Keratinocyte (primary cell): ENCODE results near the gene TRPM3. TPM values are rescaled to one million over a fixed set of nuclear protein-coding genes. Genes with fewer than 3 reads are reported as not detected.

Experiments used
- DNase-seq: peaks from one replicate; pipeline ENCODE4 v3.0.0-alpha.2; 2011; ENCODE audit warnings: low read depth, missing footprints, low spot score
- FAIRE-seq: peaks from 2 replicates; lab custom pipeline; 2011; peaks lifted over from hg19 to GRCh38; lab: Jason Lieb, UNC
- H2AFZ ChIP-seq: 2 replicates; pipeline ENCODE4 v1.6.0; 2012; ENCODE audit warnings: low read length, control low read depth, inconsistent platforms; ENCODE audit not compliant: control insufficient read depth
- H3K27ac ChIP-seq: 2 replicates; pipeline ENCODE4 v1.5.1; 2011; ENCODE audit warnings: low read length; ENCODE audit not compliant: control insufficient read depth, insufficient read depth
- H3K27me3 ChIP-seq: 3 replicates; pipeline ENCODE4 v1.6.0; 2011; ENCODE audit warnings: low read length; ENCODE audit not compliant: control insufficient read depth, insufficient read depth; ENCODE audit errors: extremely low read depth
- H3K36me3 ChIP-seq, 2 experiments: 2 replicates in 1 of 2; 3 replicates in 1 of 2; pipeline ENCODE4 v1.5.1; 2011; ENCODE audit warnings: low read length in 2 of 2, mild to moderate bottlenecking in 1 of 2; ENCODE audit not compliant: control insufficient read depth in 2 of 2, insufficient read depth in 2 of 2; ENCODE audit errors: extremely low read depth in 1 of 2
- H3K4me1 ChIP-seq: 3 replicates; pipeline ENCODE4 v1.5.1; 2011; ENCODE audit warnings: low read length; ENCODE audit not compliant: control insufficient read depth, insufficient read depth; ENCODE audit errors: extremely low read depth
- H3K4me2 ChIP-seq: 3 replicates; pipeline ENCODE4 v1.6.0; 2011; ENCODE audit warnings: low read depth, low read length; ENCODE audit not compliant: control insufficient read depth, insufficient read depth; ENCODE audit errors: extremely low read depth
- H3K4me3 ChIP-seq, 3 experiments: fragments of 200-600 bp in 1 of 3; sonication (generic) in 1 of 3; 2 replicates in 2 of 3; 3 replicates in 1 of 3; pipeline ENCODE4 v1.5.1; 2011 to 2016; ENCODE audit warnings: low read length in 3 of 3, mild to moderate bottlenecking in 3 of 3, control low read depth in 2 of 3, inconsistent platforms in 1 of 3, low read depth in 1 of 3, mixed read lengths in 1 of 3, mixed run types in 1 of 3, moderate library complexity in 1 of 3; ENCODE audit not compliant: control insufficient read depth in 2 of 3, insufficient read depth in 2 of 3; ENCODE audit errors: extremely low read depth in 1 of 3
- H3K79me2 ChIP-seq: 2 replicates; pipeline ENCODE4 v1.6.0; 2012; ENCODE audit warnings: low read length; ENCODE audit not compliant: control insufficient read depth, insufficient read depth
- H3K9ac ChIP-seq: 3 replicates; pipeline ENCODE4 v1.6.0; 2011; ENCODE audit warnings: low read length; ENCODE audit not compliant: control insufficient read depth, insufficient read depth; ENCODE audit errors: extremely low read depth
- H3K9me1 ChIP-seq: 3 replicates; pipeline ENCODE4 v1.6.0; 2011; ENCODE audit warnings: low read length; ENCODE audit not compliant: control insufficient read depth, insufficient read depth; ENCODE audit errors: extremely low read depth
- H3K9me3 ChIP-seq: 2 replicates; pipeline ENCODE4 v1.5.1; 2012; ENCODE audit warnings: low read depth, low read length; ENCODE audit not compliant: control insufficient read depth
- H4K20me1 ChIP-seq: 3 replicates; pipeline ENCODE4 v1.6.0; 2011; ENCODE audit warnings: low read length; ENCODE audit not compliant: control insufficient read depth, insufficient read depth; ENCODE audit errors: extremely low read depth
- EZH2 ChIP-seq: IDR thresholded peaks from one replicate; pipeline ENCODE4 v1.6.1; 2012; ENCODE audit warnings: inconsistent platforms, mild to moderate bottlenecking, low read length, moderate library complexity
- dilution Hi-C: fragments of 300-500 bp; cut with MboI; formaldehyde crosslinking; loops from one replicate; pipeline ENCODE4 v1.7.0; 2020; ENCODE audit warnings: low sequenced_read_pairs; ENCODE audit not compliant: extremely low pct_ligation_motif_present
- polyA plus RNA-seq, 5 experiments: library from polyadenylated mRNA; depleted of rRNA in 3 of 5; stranded (reverse) in 3 of 5; stranded (forward) in 1 of 5; unstranded in 1 of 5; fragments of >200 nt; gene quantifications; 1 replicate in 1 of 5; 2 replicates in 3 of 5; 3 replicates in 1 of 5; pipeline versions ENCODE4 v1.2.1 to v1.2.3, GENCODE V29; 2011 to 2012; ENCODE audit warnings: missing spikeins in 2 of 5, low read depth in 1 of 5, low replicate concordance in 1 of 5
- TF ChIP-seq, protein P1 (sequence below), 3 experiments: IDR thresholded peaks in 1 of 3; conservative IDR thresholded peaks in 1 of 3; optimal IDR thresholded peaks in 1 of 3; 2 replicates in 2 of 3; 3 replicates in 1 of 3; pipeline versions ENCODE3 to v1.5.1; 2011; ENCODE audit warnings: low read length in 3 of 3, mild to moderate bottlenecking in 3 of 3, moderate library complexity in 2 of 3, control low read depth in 1 of 3, inconsistent platforms in 1 of 3; ENCODE audit not compliant: insufficient read depth in 2 of 3; ENCODE audit errors: extremely low read depth in 1 of 3

The TRPM3 gene
- polyA plus RNA-seq, 1 donor (not counting 4 experiments of a cell fraction or from before 2014, with no cell fraction given): 0.03 TPM

DNA sequence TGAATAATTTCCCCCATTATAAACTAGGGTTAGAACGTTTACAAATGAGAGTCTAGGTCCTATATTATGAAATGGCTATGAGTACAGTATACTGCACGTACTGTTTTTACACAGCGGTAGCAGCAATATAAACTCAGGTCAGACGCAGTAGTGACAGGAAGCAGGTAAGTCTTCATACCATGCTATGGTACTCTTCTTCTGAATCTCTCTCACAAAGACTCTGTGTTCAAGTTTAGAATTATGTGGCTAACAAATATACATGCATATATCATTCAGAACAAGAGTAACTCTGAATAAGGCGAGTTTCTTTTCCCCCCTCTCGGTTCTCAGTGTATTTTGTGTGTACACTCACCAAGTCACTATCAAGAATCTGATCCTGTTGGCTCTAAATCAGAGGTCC lies 592.0 kb downstream of the TRPM3 start:
- TF ChIP-seq, protein P1, sequence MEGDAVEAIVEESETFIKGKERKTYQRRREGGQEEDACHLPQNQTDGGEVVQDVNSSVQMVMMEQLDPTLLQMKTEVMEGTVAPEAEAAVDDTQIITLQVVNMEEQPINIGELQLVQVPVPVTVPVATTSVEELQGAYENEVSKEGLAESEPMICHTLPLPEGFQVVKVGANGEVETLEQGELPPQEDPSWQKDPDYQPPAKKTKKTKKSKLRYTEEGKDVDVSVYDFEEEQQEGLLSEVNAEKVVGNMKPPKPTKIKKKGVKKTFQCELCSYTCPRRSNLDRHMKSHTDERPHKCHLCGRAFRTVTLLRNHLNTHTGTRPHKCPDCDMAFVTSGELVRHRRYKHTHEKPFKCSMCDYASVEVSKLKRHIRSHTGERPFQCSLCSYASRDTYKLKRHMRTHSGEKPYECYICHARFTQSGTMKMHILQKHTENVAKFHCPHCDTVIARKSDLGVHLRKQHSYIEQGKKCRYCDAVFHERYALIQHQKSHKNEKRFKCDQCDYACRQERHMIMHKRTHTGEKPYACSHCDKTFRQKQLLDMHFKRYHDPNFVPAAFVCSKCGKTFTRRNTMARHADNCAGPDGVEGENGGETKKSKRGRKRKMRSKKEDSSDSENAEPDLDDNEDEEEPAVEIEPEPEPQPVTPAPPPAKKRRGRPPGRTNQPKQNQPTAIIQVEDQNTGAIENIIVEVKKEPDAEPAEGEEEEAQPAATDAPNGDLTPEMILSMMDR (optimal IDR thresholded peaks at IDR 0.05 in 1 of 3, IDR thresholded peaks at IDR 0.05 in 1 of 3, conservative IDR thresholded peaks at IDR 0.05 in 1 of 3; ENCODE audit: extremely low read depth in 1 of 3, insufficient read depth in 2 of 3, low read length in 3 of 3): no peak
- TF ChIP-seq EZH2: no peak
- DNase-seq (no peak), FAIRE-seq (no peak)
- Histone ChIP-seq H3K27me3 (no peaks in the 10 kb centered on the region), H2AFZ (no peak overlapping the region), H3K9ac (no peak overlapping the region), H3K9me1 (no peaks in the 10 kb centered on the region), H4K20me1 (no peaks in the 10 kb centered on the region), H3K4me1 (no peaks in the 10 kb centered on the region), H3K4me2 (no peak overlapping the region), H3K4me3 (no peak overlapping the region), H3K27ac (no peak overlapping the region), H3K79me2 (no peaks in the 10 kb centered on the region), H3K9me3 (no peaks in the 10 kb centered on the region), H3K36me3 (no peaks in the 10 kb centered on the region)
- dilution Hi-C loops: no loop called here

DNA sequence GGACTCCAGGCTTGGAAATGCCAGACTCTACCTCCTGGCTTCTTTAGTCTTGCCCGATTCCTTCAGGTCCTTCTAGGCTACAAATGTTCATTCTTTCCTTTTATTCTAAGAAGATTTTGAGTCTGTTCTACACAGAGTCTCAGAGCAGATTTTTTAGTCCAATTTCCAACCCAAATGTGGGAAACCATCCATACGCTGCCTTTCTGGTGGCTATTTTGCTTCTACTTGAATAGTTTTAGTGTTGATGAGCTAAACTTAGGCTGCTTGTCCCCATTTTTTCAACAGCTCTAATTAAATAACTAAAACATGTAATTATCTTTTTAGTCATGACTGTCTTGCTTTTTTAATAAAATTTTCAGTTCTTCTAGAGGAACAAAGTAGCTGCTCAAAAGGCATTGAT lies 594.5 kb downstream of the TRPM3 start:
- Histone ChIP-seq H3K27ac (no peak overlapping the region), H4K20me1 (no peaks in the 10 kb centered on the region), H3K4me2 (no peak overlapping the region), H3K9me3 (no peaks in the 10 kb centered on the region), H2AFZ (no peak overlapping the region), H3K4me3 (no peak overlapping the region), H3K27me3 (peaks cover 6% of the 10 kb centered on the region), H3K9me1 (no peaks in the 10 kb centered on the region), H3K9ac (no peak overlapping the region), H3K4me1 (no peaks in the 10 kb centered on the region), H3K79me2 (no peaks in the 10 kb centered on the region), H3K36me3 (no peaks in the 10 kb centered on the region)
- dilution Hi-C loops: no loop called here
- no peak for TF ChIP-seq EZH2
- TF ChIP-seq, protein P1 (optimal IDR thresholded peaks at IDR 0.05 in 1 of 3, IDR thresholded peaks at IDR 0.05 in 1 of 3, conservative IDR thresholded peaks at IDR 0.05 in 1 of 3; ENCODE audit: extremely low read depth in 1 of 3, insufficient read depth in 2 of 3, low read length in 3 of 3): no peak
- DNase-seq (no peak), FAIRE-seq (no peak)
